GM04504 (cell line): ENCODE results near the gene CCNY.

Experiments used
- DNase-seq: peaks from one replicate; pipeline ENCODE4 v3.0.0-alpha.2; 2012; ENCODE audit warnings: low read depth

The CCNY gene

GRCh38 chr10:35584946-35585345, 248.6 kb downstream of the CCNY start:
- no peak for DNase-seq

- DNase-seq = no peak
Measured at GRCh38 chr10:35585356-35585755, 249.0 kb downstream of the CCNY start.

DNA sequence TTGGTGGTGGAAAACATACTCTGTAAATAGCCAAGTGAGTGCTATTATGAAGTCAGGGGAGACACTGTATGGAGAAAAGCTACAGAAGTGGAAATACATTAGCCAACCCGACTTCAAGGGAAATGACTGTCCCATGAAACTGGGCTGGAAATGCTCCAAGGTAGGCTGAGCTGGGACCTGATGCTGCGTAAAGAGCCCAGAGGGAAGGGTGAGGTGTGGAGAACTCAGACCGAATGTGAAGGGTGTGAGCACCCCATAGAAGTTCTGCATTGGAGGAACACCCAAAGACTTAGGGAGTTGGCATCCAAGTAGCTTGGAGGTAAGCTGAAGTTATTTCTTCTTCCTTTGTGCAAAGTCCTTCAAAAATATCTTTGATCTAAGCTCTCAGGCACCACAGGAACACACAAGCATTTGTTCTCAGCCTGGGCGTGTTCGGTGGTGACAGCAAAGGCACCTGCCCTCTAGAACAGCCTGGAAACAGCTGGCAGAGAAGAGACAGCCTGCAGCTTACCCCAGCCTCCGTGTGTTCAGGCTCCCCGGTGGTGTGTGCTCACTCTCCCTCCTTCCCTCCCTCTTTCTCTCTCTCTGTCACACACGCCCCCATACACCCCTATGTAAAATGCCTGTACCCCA, 249.7 kb downstream of the CCNY start:
- DNase-seq = no peak

GRCh38 chr10:35588836-35589235, 252.5 kb downstream of the CCNY start:
- no peak for DNase-seq

- DNase-seq = no peak
Measured at GRCh38 chr10:35592441-35592840, 256.1 kb downstream of the CCNY start.

- DNase-seq = no peak
Measured at GRCh38 chr10:35594115-35595079, 258.1 kb downstream of the CCNY start.

- DNase-seq = no peak
Measured at GRCh38 chr10:35595106-35595505, 258.8 kb downstream of the CCNY start.

GRCh38 chr10:35598379-35598778, 262.1 kb downstream of the CCNY start:
- no peak for DNase-seq

GRCh38 chr10:35600193-35600592, 263.9 kb downstream of the CCNY start:
- DNase-seq = no peak

DNA sequence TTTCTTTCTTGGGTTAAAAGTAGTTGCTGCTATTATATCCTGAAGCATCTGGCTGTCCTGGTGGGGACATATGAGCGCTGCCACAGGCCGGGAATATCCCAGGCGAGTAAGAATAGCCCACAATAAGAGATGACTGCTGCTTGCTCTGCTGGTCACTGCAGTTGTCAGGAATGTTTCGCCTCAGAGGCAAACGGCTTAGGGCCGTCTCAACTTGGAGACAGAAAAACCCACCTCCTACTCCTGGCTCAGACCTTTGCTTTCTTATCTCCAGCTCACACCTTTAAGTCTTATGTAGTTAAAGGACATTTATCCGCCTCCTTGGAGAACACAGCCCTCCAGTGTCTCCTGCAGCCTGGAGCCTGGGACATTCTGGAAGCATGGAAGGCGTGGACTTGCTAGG, 268.9 kb downstream of the CCNY start, which contains the start of gene GJD4:
TSS of gene GJD4 (plus strand) at position 151 of the 400 bp plus-strand sequence. CDS start at position 378, 227 bp downstream.
- DNase-seq = no peak

DNA sequence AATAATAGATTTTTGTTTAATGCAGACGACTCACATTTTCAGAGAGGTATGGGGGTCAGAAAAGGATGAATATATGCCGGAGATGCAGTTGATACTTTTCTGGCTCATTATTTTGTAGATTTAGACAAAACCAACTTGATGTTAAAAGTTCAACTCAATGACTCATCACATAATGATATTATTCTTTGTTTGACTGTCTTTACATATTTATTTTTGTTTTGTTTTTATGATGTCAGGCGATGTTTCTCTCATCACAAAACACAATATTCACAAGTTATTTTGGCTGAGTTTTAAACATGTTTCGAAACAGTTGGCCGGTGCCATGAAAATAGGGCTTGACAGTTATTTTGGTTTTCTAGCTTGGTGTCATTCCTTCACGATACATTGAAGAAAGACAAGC, 270.1 kb downstream of the CCNY start:
- no peak for DNase-seq

DNA sequence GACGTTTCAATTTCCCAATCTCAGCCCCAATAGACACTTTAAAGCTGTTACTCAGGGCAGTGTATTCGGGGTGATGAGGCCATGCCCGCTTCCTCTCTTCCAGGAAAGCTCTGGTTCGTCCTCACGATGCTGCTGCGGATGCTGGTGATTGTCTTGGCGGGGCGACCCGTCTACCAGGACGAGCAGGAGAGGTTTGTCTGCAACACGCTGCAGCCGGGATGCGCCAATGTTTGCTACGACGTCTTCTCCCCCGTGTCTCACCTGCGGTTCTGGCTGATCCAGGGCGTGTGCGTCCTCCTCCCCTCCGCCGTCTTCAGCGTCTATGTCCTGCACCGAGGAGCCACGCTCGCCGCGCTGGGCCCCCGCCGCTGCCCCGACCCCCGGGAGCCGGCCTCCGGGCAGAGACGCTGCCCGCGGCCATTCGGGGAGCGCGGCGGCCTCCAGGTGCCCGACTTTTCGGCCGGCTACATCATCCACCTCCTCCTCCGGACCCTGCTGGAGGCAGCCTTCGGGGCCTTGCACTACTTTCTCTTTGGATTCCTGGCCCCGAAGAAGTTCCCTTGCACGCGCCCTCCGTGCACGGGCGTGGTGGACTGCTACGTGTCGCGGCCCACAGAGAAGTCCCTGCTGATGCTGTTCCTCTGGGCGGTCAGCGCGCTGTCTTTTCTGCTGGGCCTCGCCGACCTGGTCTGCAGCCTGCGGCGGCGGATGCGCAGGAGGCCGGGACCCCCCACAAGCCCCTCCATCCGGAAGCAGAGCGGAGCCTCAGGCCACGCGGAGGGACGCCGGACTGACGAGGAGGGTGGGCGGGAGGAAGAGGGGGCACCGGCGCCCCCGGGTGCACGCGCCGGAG, 271.4 kb downstream of the CCNY start:
- no peak for DNase-seq

DNA sequence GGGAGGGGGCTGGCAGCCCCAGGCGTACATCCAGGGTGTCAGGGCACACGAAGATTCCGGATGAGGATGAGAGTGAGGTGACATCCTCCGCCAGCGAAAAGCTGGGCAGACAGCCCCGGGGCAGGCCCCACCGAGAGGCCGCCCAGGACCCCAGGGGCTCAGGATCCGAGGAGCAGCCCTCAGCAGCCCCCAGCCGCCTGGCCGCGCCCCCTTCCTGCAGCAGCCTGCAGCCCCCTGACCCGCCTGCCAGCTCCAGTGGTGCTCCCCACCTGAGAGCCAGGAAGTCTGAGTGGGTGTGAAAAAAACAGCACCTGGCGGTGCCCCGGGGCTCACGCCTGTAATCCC, 272.0 kb downstream of the CCNY start:
- no peak for DNase-seq

GRCh38 chr10:35611750-35612149, 275.4 kb downstream of the CCNY start:
- DNase-seq = no peak

DNA sequence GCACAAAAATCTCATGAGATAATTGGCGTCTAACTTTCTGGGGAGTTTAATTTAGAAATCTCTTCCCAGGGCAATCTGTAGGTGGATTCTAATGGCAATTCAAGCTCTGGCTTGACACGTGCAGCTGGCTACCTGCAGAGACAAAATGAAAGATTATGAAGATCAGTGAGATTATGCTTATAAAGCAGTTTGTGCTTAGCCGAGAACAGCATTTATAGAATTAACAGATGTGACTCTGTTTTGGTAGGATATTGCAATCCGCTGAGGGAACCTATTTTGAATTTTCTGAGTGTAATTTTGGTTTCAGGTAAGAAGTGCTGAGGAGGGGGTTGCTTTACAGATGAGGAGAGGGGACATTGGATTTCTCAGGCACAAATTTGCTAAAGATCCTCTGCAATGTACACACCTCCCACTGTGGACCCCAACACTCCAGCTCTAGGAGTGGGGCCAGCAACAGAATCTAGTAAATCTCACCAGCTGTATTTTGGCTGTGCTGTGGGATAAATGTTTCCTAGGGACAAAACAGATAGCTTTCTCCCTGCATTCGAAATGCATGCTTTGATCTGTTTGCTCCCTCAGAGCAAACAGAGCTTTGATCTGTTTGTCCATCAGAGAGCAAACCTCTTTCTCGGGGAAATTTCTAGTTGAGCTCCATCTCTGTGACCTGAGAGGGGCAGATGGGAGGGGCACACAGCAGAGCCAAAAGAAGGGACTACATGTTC, 276.2 kb downstream of the CCNY start:
- DNase-seq = no peak

- DNase-seq = no peak
Measured at GRCh38 chr10:35613107-35613440, 276.8 kb downstream of the CCNY start.

- no peak for DNase-seq
Measured at GRCh38 chr10:35613597-35614226, 277.4 kb downstream of the CCNY start.

DNA sequence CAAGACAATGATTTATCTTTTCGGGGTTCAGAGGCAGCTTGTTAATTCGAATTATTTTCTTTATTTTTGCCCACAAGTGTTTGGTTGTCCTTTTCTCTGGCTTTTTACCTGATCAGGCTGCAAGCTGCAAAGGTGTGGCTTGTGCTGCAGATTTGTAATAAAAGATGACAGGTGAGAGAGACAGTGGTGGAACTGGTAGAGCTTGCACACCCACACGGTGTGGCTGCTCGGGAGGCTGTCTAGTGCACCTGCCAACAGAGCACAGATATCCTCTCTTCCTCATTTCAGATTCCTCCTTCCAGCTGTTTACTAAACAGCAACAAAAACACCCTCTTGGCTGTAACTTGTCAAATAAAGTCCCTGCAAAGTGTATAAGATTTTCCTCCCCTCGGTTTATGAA, 278.0 kb downstream of the CCNY start:
- no peak for DNase-seq
